DOHH2 (cell line): ENCODE data around the gene GABRE.

Experiments
- H3F3A ChIP-seq: fragments of 200-600 bp; sonication (generic), shearing (Covaris generic); 2 replicates; pipeline ENCODE4 v1.6.0; 2016; ENCODE audit warnings: antibody characterized with exemption, mild to moderate bottlenecking; ENCODE audit not compliant: control insufficient read depth, insufficient read depth
- H3K27ac ChIP-seq: fragments of 200-600 bp; sonication (generic); 2 replicates; pipeline ENCODE4 v1.5.1; 2014; ENCODE audit warnings: low read depth, mild to moderate bottlenecking, low read length, moderate library complexity
- H3K27me3 ChIP-seq: fragments of 200-600 bp; sonication (generic); 2 replicates; pipeline ENCODE4 v1.6.1; 2014; ENCODE audit warnings: mild to moderate bottlenecking, low read length, mixed read lengths; ENCODE audit not compliant: control insufficient read depth
- H3K36me3 ChIP-seq: fragments of 200-600 bp; sonication (generic); 2 replicates; pipeline ENCODE4 v1.6.1; 2014; ENCODE audit warnings: mild to moderate bottlenecking, low read length, moderate library complexity, mixed read lengths; ENCODE audit not compliant: control insufficient read depth
- H3K4me1 ChIP-seq: fragments of 200-600 bp; sonication (generic); 2 replicates; pipeline ENCODE4 v1.6.1; 2014; ENCODE audit warnings: mild to moderate bottlenecking, low read length, mixed read lengths; ENCODE audit not compliant: control insufficient read depth
- H3K4me2 ChIP-seq: fragments of 200-600 bp; sonication (generic); 2 replicates; pipeline ENCODE4 v1.6.0; 2014; ENCODE audit warnings: mild to moderate bottlenecking, low read length, moderate library complexity
- H3K4me3 ChIP-seq: fragments of 200-600 bp; sonication (generic); 2 replicates; pipeline ENCODE4 v1.5.1; 2014; ENCODE audit warnings: mild to moderate bottlenecking, low read length, mixed read lengths
- H3K79me2 ChIP-seq: fragments of 200-600 bp; sonication (generic); 2 replicates; pipeline ENCODE4 v1.6.1; 2014; ENCODE audit warnings: mild to moderate bottlenecking, low read length, mixed read lengths; ENCODE audit not compliant: control insufficient read depth
- H3K9me2 ChIP-seq: fragments of 200-600 bp; sonication (generic); replicated peaks from 2 replicates; pipeline ENCODE4 v1.6.1; 2014; ENCODE audit warnings: mild to moderate bottlenecking, low read length, mixed read lengths; ENCODE audit not compliant: control insufficient read depth
- H3K9me3 ChIP-seq: fragments of 200-600 bp; sonication (generic); 2 replicates; pipeline ENCODE4 v1.6.1; 2014; ENCODE audit warnings: antibody characterized with exemption, low read length, mixed read lengths; ENCODE audit not compliant: control insufficient read depth, insufficient read depth
- H4K20me1 ChIP-seq: fragments of 200-600 bp; sonication (generic); 2 replicates; pipeline ENCODE4 v1.6.0; 2014; ENCODE audit warnings: low read depth, mild to moderate bottlenecking, antibody characterized with exemption, low read length, moderate library complexity; ENCODE audit not compliant: control insufficient read depth, insufficient read depth
- CTCF ChIP-seq: fragments of 200-600 bp; sonication (generic); IDR thresholded peaks from one replicate; pipeline ENCODE4 v1.5.1; 2014; ENCODE audit warnings: antibody characterized with exemption, mild to moderate bottlenecking, low read depth, low read length; ENCODE audit not compliant: poor library complexity, severe bottlenecking
- EZH2phosphoT487 ChIP-seq: fragments of 200-600 bp; sonication (generic); IDR thresholded peaks from 2 replicates; pipeline ENCODE4 v1.6.1; 2017; ENCODE audit warnings: borderline replicate concordance, mild to moderate bottlenecking, antibody characterized with exemption, low read length, moderate library complexity, mixed read lengths

The GABRE gene

GRCh38 chrX:151997539-151997938 is 23.1 kb upstream of the GABRE start:
- H3K9me2 ChIP-seq = no peaks in the 10 kb centered on the region

GRCh38 chrX:151996347-151996746 is 21.9 kb upstream of the GABRE start:
- Histone ChIP-seq H3K27me3 (no peaks in the 10 kb centered on the region), H3K4me1 (no peaks in the 10 kb centered on the region)
- no peak for TF ChIP-seq CTCF
- no peak for TF ChIP-seq EZH2phosphoT487

More at GRCh38 chrX:151997539-151997938, 23.1 kb upstream of the GABRE start:
- H3F3A ChIP-seq = no peaks in the 10 kb centered on the region
- H3K79me2 ChIP-seq = no peaks in the 10 kb centered on the region
- no peaks in the 10 kb centered on the region for H3K9me3 ChIP-seq
- H3K27ac ChIP-seq = no peak overlapping the region
- H3K36me3 ChIP-seq = no peaks in the 10 kb centered on the region
- H3K27me3 ChIP-seq = no peaks in the 10 kb centered on the region
- no peak overlapping the region for H3K4me3 ChIP-seq
- TF ChIP-seq CTCF (no peak), EZH2phosphoT487 (no peak)
- no peak overlapping the region for H3K4me2 ChIP-seq
- H4K20me1 ChIP-seq = no peaks in the 10 kb centered on the region
- H3K4me1 ChIP-seq = no peaks in the 10 kb centered on the region

GRCh38 chrX:151994476-151994875 is 20.0 kb upstream of the GABRE start:
- no peaks in the 10 kb centered on the region for H3K79me2 ChIP-seq
- H4K20me1 ChIP-seq = no peaks in the 10 kb centered on the region
- no peaks in the 10 kb centered on the region for H3K36me3 ChIP-seq
- no peak for TF ChIP-seq EZH2phosphoT487
- TF ChIP-seq CTCF = no peak
- H3F3A ChIP-seq = no peaks in the 10 kb centered on the region
- no peak overlapping the region for H3K4me3 ChIP-seq
- H3K9me2 ChIP-seq = no peaks in the 10 kb centered on the region
- H3K27me3 ChIP-seq = no peaks in the 10 kb centered on the region
- no peaks in the 10 kb centered on the region for H3K9me3 ChIP-seq
- no peaks in the 10 kb centered on the region for H3K4me1 ChIP-seq
- H3K4me2 ChIP-seq = no peak overlapping the region
- H3K27ac ChIP-seq = no peak overlapping the region

More at GRCh38 chrX:151996347-151996746, 21.9 kb upstream of the GABRE start:
- Histone ChIP-seq H3K4me3 (no peak overlapping the region), H3K9me2 (no peaks in the 10 kb centered on the region), H3K36me3 (no peaks in the 10 kb centered on the region), H3K27ac (no peak overlapping the region), H3K9me3 (no peaks in the 10 kb centered on the region), H3F3A (no peaks in the 10 kb centered on the region), H4K20me1 (no peaks in the 10 kb centered on the region), H3K79me2 (no peaks in the 10 kb centered on the region), H3K4me2 (no peak overlapping the region)
